Caki2 (cell line): Measurements from ENCODE around the gene KIF23. TPM values are rescaled to one million over a fixed set of nuclear protein-coding genes. Genes with fewer than 3 reads are reported as not detected.
A peak's percentile ranks its signal among the peaks of the same experiment; 100 is the strongest.

Source experiments
- DNase-seq: peaks from one replicate; pipeline ENCODE4 v3.0.0-alpha.2; 2015; ENCODE audit warnings: low read depth
- in situ Hi-C: cut with HindIII; loops from 2 replicates; pipeline ENCODE4 v1.10.0; 2016; ENCODE audit warnings: low sequenced_read_pairs, low pct_unique_long_range_greater_than_20kb, mixed read lengths
- total RNA-seq: library from RNA; depleted of rRNA; stranded (reverse); fragments of >200 nt; shearing (Covaris generic); gene quantifications from 2 replicates; pipeline ENCODE4 v1.2.3, GENCODE V29; 2014; ENCODE audit warnings: low replicate concordance

The KIF23 gene
- total RNA-seq, 1 experiment from 2014 or later: 25.1 TPM

DNA sequence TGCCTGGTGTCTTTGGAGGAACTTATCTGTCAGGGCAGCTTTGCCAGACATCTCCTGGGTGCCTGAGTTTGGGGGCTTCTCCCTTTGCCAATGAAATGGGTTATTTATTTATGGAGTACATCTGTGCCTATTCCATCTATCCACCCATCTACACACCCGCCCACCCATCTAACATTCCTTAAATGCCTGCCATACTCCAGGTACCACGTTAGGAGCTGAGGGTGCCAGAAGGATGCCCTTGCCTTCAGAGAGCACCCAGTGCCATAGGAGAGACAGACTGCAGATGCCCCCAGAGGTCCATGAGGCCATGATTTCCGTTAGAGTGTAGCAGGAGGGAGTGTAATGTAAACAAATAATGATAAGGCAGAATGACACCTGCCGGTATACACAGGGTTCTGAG is 21.8 kb upstream of the KIF23 start:
- DNase-seq: peak; percentile 40
- in situ Hi-C loops: no loop called here

DNA sequence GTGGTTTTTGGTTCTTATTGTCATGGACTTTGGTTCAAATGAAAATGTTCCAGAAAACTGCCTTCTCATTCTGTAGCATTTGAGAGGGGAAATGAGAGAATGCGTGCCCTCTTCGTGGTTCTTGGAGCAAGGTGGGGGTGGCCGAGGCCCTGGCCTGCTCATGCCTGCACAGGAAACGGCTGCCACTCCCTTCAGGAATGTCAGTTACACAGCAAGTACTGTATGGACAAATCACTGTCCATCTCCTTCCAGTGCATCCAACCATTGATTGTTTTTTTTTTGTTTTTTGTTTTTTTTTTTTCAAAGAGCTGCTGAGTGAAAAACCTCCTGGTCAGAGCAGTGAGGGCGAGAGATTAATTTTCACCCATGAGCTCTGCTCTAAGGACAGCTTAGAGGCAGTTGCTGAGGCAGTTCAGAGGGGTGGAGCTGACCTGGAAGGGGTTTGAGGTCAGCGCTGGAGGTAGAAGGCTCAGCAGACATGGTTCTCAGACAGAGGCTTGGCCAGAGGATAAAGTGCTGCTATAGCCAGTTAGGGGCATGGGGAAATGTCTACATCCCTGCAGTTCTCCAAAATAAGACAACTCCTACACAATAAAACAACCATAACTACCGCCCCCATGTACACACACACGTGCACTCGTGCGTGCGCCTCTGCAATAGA is 20.2 kb upstream of the KIF23 start:
- peak; percentile 97 for DNase-seq

DNA sequence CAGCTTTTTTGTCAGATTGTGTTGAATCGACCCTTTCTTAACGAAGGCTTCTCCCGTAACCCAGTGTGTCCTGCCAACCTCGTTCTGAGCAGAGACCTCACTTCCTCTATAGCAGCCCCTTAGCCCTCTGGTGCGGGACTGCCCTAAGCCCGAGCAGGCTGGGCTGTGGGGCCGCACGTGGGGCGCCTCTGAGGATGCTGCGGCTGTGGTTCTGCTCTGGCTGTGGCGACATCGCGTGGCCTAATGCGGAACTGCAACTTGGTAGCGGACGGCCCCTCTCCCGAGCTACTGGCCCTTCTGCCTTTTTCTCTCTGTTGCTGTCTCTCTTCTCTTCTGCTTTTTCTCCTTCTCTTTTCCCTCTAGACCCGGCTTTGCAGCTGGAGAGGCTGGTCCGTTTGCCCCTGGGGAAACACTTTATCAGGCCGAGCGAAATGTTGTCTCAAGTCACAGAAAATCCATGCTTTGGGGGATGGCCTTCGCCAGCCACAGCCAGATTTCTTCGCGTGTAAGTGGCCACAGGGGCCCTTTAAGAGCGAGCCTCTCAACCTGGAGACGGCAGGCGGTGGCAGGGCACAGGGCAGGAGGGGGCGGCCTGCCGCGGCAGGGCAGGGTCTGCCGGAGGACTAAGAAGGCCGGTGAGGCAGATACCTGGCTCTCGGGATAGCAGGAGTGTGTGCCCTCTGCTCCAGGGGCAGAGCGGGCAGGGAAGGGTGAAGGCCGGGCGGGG is 19.4 kb upstream of the KIF23 start:
- in situ Hi-C loops: no loop called here
- peak; percentile 78 for DNase-seq

More for the DNA sequence above, 20.2 kb upstream of the KIF23 start:
- in situ Hi-C loops: no loop called here

DNA sequence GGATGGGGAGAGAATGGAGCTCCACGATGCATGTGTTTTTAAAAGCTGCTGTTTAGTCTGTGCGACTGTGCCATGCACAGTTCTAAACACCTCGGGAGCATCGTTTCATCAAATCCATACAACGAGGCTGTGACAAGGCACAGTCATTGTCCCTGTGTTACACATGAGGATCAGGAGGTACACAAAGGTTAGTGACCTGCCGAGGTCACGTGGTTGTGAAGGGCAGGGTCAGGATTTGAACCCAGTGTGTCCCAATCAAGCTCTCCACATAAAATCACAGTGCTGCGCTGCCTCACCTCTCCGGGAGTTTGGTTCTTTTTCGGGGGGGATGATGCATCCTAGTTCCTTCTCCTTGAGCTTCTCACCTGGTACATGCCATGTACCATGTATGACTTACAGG is 18.7 kb upstream of the KIF23 start:
- DNase-seq: no peak
- in situ Hi-C loops: no loop called here

DNA sequence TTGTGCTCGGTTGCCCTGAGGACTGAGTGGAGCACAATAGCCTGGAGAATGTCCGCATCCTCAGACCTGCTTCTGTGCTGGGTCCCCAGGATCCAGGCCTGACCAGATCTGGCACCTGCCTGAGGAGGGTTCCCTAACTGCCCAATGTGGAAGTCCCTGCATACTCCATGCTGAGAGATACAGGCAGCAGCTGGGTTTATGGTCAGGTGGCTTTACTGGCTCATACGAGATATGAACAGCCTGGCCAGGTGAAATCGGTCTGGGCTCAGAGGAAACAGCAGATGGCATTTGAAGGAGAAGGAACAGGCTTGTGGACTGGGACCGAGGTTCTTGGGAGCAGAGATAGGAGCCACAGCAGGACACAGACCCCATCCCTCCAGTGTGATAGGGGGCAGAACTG is 18.2 kb upstream of the KIF23 start:
- DNase-seq: no peak

DNA sequence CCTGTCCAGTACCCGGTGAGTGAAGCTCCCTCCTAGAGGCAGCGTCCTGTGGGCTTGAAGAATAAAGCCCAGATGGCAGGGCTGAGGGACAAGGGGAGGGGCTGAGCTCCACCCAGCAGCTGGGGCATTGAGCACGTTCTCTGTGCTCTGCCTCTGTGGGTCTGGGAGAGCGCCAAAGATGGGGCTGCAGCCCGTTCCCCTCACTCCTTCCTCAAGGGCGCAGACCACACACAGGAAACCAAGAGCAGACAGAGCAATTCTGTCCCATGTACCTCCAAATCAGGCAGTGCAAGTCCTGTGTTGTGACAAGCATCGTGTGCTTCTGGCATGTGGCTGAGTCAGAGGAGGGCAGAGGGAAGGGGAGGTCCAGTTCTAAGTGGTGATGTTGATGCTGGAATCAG is 15.7 kb upstream of the KIF23 start:
- in situ Hi-C loops: no loop called here
- peak; percentile 37 for DNase-seq

More for the DNA sequence above, 18.2 kb upstream of the KIF23 start:
- in situ Hi-C loops: no loop called here

DNA sequence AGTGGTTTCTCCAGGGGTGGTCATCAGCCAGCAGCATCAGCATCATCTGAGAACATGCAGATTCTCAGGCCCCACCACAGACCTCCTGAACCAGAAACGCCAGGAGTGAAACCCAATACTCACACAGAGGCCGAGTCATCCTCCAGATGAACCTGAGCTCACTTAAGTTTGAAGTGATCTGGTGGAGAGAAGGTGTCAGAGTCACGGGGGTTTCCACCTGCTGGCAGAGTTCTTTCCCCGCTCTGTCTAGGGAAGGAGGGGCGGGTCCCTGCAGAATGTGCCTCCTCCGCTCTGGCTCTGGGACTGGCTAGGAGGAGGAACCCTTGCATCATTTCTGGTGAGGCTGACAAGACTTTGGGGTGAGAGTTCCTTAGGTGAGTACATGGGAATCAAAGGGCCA is 13.3 kb upstream of the KIF23 start:
- DNase-seq: peak; percentile 47
- in situ Hi-C loops: no loop called here

DNA sequence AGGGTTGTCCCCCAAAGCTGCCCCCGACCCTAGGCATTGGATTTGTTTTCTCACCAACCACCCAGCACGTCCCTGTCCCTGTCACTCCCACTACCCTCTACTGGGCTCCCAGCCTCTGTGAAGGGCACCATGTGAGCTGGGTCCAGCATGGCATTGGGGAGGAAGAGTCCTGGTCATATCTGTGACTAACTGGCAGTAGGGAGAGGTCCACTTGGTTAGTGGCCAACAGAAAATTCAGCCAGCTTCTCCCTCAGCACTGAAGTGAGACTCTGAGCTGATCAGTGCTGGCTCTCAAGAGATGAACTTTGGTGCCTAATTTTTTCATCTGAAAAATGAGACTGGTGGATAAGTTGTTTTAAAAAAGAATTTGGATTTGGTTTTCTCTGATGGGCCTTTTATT is 11.3 kb upstream of the KIF23 start:
- no peak for DNase-seq
- in situ Hi-C loops: no loop called here

DNA sequence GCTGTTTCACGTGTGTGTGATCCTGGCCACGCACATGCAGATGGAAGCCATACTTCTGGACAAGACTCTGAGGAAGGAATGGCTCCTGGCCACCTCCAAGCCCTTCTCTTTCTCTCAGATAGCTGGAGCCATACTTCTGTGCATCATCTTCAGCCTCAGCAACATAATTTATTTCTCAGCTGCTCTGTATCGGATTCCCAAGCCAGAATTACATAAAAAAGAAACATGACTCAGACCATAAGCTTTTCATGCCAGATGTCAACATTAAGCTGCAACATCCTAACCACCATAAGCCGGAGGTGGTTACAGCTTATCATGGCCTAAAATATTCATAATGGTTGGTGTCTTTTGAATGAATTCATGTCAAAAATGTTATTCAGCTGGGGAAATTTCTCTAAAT is 10.6 kb upstream of the KIF23 start:
- in situ Hi-C loops: no loop called here
- DNase-seq: no peak

DNA sequence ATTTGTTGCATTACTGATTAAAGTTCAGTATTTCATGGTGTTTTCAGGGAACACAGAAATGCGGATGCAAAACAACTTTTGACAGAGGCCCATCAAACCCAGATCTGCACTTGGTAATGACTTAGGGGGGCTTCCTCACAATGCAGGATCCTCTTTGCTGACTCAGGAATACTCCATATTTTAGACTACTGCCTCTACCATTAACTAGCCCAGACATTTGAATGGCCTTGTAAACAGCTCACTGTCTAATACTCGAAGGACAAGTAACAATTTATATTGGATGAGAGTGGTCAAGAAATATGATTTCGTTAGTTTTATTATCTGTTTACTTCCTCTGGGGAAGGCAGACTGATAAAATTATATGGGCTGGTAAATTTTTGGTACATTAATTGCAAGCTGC is 9.0 kb upstream of the KIF23 start:
- no peak for DNase-seq
- in situ Hi-C loops: no loop called here

DNA sequence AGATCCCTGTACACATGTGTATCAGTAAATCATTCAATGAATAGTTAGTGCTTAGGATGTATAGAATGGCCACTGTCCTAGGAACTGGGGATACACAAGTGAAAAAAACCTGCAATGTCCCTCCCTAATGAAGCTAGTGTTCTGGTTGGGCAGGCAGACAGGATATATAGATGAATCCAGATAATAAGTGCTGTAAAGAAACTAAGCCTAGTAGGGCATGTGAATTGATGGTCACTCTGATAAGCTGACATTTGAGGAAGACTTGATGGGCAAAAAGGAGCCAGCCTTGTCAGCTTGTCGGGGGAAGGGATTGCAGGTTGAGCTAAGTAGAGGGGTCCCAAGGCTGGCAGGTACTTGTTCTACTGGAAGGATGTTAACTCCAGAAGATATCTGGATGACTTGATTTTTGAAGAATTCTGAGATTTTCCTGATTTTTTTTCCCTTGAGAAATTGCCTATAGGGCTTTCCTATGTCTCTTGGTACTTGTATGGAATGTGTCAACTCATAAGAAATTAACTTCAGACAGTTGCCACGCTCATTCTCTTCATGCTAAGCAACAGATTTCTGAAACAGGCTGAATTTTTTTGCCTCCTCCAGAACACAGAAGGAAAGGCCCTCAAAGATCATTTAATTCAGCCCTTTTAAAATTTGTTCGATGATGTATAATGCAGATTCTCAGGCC is 6.3 kb upstream of the KIF23 start:
- in situ Hi-C loops: no loop called here
- DNase-seq: no peak

DNA sequence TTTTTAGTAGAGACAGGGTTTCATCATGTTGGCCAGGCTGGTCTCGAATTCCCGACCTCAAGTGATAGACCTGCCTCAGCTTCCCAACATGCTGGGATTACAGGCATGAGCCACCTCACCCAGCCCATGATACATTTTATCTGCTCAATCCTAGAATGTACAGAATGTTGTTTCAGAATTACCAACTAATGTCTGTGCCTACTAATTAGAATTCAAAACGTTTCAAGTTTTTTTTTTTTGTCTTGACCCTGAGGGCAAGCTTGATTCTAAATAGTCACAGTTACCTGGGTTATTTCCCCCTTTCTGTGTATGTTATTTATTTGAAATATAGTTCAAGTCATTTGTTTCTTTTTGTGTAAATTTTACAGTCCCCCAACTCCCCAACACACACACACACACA is 5.3 kb upstream of the KIF23 start:
- no peak for DNase-seq
- in situ Hi-C loops: no loop called here

DNA sequence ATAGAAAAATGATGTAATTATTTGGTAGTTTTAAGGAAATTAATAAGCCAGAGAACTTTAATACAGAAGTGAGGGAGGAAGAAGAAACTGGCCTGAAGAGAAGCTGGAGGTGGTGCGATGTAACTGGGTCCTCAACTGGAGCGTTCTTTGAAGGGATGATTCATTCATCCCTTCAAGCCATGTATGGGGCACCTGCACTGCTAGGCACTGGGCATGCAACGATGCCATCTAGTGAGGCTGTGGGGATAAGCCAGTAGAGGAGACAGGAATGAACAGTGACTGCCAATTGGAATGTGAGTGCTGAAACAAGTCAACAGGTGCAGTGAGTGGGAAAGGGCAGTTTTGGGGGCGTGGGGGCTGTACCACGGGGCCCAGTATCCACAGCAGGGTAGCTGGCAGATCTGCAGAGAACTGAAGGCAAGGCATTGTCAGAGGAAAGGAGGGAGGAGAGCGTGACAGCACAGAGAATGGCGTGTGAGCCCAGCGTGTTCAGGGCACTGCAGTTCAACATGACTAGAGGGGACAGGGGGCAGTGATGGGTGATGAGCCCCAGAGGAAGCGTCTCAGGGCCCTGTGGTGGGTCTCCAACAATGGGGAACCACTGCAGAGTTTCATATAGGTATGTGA is 3.8 kb upstream of the KIF23 start:
- in situ Hi-C loops: no loop called here

DNA sequence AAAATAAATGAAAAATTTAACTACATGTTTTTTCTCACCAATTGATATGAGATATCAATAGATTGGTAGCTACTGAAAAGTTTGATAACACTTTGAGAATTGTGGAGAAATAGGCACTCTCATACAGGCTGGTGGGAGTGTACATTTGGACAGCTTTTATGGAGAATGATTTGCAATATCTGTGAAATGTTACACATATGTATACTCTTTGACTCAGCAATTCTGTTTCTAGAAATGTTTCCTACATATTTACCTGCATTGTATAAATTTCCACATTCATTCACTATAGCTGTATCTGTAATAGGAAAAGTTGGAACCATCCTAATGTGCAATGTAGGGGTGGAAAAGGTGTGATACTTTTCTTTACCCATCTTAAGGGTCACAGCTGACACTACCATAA is 1.9 kb upstream of the KIF23 start:
- DNase-seq: no peak
- in situ Hi-C loops: no loop called here

More for the DNA sequence above, 3.8 kb upstream of the KIF23 start:
- peak; percentile 61 for DNase-seq

DNA sequence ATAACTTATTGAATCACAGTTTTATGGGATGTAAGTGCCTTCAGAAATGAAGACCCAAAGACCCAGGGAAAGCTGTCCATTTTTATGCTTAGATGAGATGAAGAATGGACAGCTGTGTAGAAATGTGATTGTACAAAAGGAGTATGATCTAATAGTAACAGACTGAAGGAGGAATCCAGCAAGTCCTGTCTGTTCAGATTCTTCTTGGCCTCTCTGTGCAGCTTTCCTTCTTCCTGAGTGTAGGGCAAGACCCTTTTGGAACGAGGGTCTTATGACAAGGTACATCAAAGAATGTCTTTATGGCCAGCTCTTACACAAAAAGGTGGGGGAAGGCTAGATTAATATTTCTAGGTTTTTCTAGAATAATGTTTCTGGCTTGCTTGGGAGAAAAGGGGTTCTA is 1.4 kb upstream of the KIF23 start:
- DNase-seq: no peak
- in situ Hi-C loops: no loop called here

DNA sequence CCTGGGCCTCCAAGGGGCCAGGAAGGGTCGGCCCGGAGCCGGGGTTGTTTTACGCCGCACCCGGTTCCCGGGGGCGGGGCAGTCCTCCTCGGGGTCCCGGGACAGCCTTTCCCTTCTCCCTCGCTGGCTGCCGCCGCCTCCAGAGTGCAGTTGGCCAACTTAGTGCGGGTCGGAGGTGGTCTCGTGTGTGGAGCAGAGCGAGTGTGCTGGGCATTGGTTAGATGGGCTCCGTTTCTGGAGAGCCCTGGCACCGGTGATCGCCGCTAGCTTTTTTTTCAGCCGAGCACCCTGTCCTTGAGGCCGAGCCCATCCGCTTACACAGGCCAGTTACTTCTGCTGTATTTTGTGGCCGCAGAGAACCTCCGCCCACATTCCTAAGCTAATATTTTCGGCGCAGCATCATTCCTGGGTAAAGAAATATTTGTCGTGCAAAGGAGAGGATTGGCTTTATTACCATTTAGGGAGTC is 585 bp downstream of the KIF23 start:
- peak; percentile 71 for DNase-seq
- in situ Hi-C loops: no loop called here

DNA sequence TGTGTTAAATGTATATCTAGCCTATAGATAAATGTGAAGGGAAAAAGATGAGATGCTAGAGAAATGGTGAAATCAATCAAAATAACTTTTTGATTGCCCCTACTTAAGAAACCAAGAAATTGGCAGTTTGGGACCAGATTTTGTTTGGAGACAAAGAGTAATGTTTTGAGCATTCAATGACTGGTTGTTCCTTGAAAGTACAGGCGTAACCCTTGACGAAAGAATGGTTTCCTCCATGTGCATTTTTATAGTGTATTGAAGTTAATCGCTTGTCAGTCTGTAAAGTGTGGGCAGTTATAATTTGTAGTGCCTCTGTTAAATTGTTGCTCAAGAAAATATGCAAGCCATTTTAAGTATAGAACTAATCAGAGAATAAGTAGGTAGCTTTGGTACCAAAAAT is 1.2 kb downstream of the KIF23 start:
- DNase-seq: no peak
- in situ Hi-C loops: no loop called here

DNA sequence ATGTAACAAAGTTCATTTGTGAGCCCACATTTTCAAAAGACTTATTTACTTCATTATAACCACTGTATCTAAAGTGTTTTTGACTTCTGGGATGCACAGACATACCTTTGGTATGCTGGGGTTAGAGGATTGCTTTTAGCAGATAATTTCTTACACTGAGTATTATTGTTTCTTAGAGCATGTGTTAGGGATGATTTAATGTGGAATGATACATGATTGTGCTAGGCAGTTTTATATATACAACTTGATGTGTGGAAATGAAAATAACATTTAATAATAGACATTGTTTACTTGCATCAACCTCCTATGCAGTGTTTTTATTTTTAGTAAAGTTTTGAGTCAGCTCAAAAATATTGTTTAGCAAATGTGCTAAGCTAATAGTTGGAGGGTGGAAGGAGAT is 3.4 kb downstream of the KIF23 start:
- no peak for DNase-seq
- in situ Hi-C loops: no loop called here

DNA sequence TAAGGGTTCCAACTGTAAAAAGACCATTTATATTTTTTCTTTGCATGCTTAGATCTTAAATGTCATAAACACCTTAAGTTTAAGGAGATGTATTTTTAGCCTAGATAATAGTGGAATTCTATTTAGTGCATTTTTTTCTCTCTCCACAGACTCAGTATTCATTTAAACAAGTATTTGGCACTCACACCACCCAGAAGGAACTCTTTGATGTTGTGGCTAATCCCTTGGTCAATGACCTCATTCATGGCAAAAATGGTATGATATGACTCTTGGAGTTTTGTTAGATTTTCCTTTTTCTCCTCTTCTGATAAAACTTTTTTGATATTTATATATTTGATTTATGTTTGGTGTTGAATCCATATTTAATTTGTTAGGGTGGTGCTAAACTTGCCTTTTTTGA is 7.3 kb downstream of the KIF23 start:
- in situ Hi-C loops: no loop called here
- DNase-seq: no peak
